GM23248 (cell line): ENCODE measurements around the gene CFAP300. TPM values are rescaled to one million over a fixed set of nuclear protein-coding genes. Genes with fewer than 3 reads are reported as not detected.

Experiments used
- DNase-seq: peaks from one replicate; pipeline ENCODE4 v3.0.0-alpha.2; 2015
- H2AFZ ChIP-seq: fragments of 200-600 bp; sonication (generic); 2 replicates; pipeline ENCODE4 v1.6.1; 2016; ENCODE audit warnings: antibody characterized with exemption
- H3F3A ChIP-seq: fragments of 200-600 bp; sonication (generic); 2 replicates; pipeline ENCODE4 v1.6.1; 2016; ENCODE audit warnings: mild to moderate bottlenecking, antibody characterized with exemption, mixed run types; ENCODE audit not compliant: insufficient read depth
- H3K27ac ChIP-seq: fragments of 200-600 bp; sonication (generic); 2 replicates; pipeline ENCODE4 v1.5.1; 2016; ENCODE audit warnings: mild to moderate bottlenecking
- H3K27me3 ChIP-seq: fragments of 200-600 bp; sonication (generic); replicated peaks from 2 replicates; pipeline ENCODE4 v1.6.1; 2016; ENCODE audit warnings: mild to moderate bottlenecking; ENCODE audit not compliant: insufficient read depth
- H3K36me3 ChIP-seq: fragments of 200-600 bp; sonication (generic); 2 replicates; pipeline ENCODE4 v1.6.1; 2016; ENCODE audit warnings: low read depth, mild to moderate bottlenecking
- H3K4me1 ChIP-seq: fragments of 200-600 bp; sonication (generic); 2 replicates; pipeline ENCODE4 v1.6.1; 2016; ENCODE audit warnings: mild to moderate bottlenecking; ENCODE audit not compliant: insufficient read depth
- H3K4me2 ChIP-seq: fragments of 200-600 bp; sonication (generic); one replicate; pipeline ENCODE4 v1.6.1; 2016; ENCODE audit warnings: mild to moderate bottlenecking; ENCODE audit not compliant: unreplicated experiment
- H3K4me3 ChIP-seq: fragments of 200-600 bp; sonication (generic); 2 replicates; pipeline ENCODE4 v1.5.1; 2016; ENCODE audit warnings: mild to moderate bottlenecking
- H3K79me2 ChIP-seq: fragments of 200-600 bp; sonication (generic); 2 replicates; pipeline ENCODE4 v1.6.1; 2016; ENCODE audit warnings: mild to moderate bottlenecking; ENCODE audit not compliant: insufficient read depth
- H3K9ac ChIP-seq: fragments of 200-600 bp; sonication (generic); 2 replicates; pipeline ENCODE4 v1.6.1; 2016; ENCODE audit warnings: mild to moderate bottlenecking
- H3K9me2 ChIP-seq: fragments of 200-600 bp; sonication (generic); 2 replicates; pipeline ENCODE4 v1.6.1; 2016; ENCODE audit warnings: mixed run types, mild to moderate bottlenecking, moderate library complexity; ENCODE audit not compliant: insufficient read depth
- H3K9me3 ChIP-seq: fragments of 200-600 bp; sonication (generic); one replicate; pipeline ENCODE4 v1.6.1; 2017; ENCODE audit warnings: low read depth
- H4K20me1 ChIP-seq: fragments of 200-600 bp; sonication (generic); 2 replicates; pipeline ENCODE4 v1.6.0; 2016; ENCODE audit not compliant: insufficient read depth
- EZH2 ChIP-seq: fragments of 200-600 bp; sonication (generic); IDR thresholded peaks from 2 replicates; pipeline ENCODE4 v1.6.1; 2018; ENCODE audit warnings: antibody characterized with exemption, mild to moderate bottlenecking; ENCODE audit not compliant: insufficient read depth, poor library complexity, severe bottlenecking
- EZH2phosphoT487 ChIP-seq: fragments of 200-600 bp; sonication (generic); IDR thresholded peaks from 2 replicates; pipeline ENCODE4 v1.6.1; 2018; ENCODE audit warnings: antibody characterized with exemption, moderate library complexity, mild to moderate bottlenecking, low read depth; ENCODE audit not compliant: insufficient read depth
- WGBS, 2 experiments: methylation state at CpG; one replicate each; pipeline ENCODE4 v1.1.6; 2015 to 2017; ENCODE audit warnings: low lambda C conversion rate in 2 of 2, low coverage in 1 of 2; ENCODE audit errors: missing lambda C conversion rate in 2 of 2; 5-methylcytosine and 5-hydroxymethylcytosine counted together
- in situ Hi-C: fragments of 300-500 bp; cut with MboI; formaldehyde crosslinking; loops from 2 replicates; pipeline ENCODE4 v1.15.0; 2020
- polyA plus RNA-seq: library from polyadenylated mRNA; unstranded; fragments of >200 nt; fragmentation: Nextera tagmentation; extraction: Ambion mirVana; gene quantifications from 2 replicates; pipeline ENCODE4 v1.2.1, GENCODE V29; 2016
- total RNA-seq: library from RNA; depleted of rRNA; stranded (reverse); fragments of >200 nt; shearing (Covaris generic); gene quantifications from 2 replicates; pipeline ENCODE4 v1.2.3, GENCODE V29; 2014

CFAP300 gene
- total and polyA plus RNA-seq, 2 experiments from 2014 or later, result 7.3 to 14.0 TPM

DNA sequence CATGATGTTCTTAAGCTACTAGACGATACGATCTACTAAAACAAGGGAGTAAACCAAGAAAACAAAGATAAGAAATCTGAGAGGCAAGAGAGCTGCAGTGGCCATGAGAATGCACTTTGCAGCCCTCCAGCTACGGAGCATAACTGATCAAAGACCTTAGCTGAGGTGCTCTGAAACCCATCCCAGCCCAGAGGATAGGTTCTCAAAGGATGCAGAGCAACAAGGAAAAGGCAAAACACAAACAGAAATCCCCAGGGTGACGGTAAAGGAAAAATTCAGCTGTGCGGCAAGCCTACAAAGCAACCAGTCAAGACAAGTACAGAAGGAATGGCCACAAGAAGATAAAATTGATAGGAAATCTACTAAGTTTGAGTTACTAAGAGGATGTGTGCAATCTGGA lies 32.5 kb upstream of the CFAP300 start:
- no peak overlapping the region for H3K9ac ChIP-seq
- peaks cover 22% of the 10 kb centered on the region for H3K4me1 ChIP-seq
- DNase-seq, result no peak
- in situ Hi-C loops, result loop anchor here (25.0 kb wide), 1 partner anchor 577 kb away; no protein-coding TSS in a partner anchor
- H3F3A ChIP-seq, result no peaks in the 10 kb centered on the region
- no peaks in the 10 kb centered on the region for H3K79me2 ChIP-seq
- no peaks in the 10 kb centered on the region for H3K27me3 ChIP-seq
- H3K36me3 ChIP-seq, result no peaks in the 10 kb centered on the region
- TF ChIP-seq EZH2 (no peak), EZH2phosphoT487 (no peak)
- H3K9me2 ChIP-seq, result no peaks in the 10 kb centered on the region
- whole genome bisulfite sequencing, 2 experiments, result 91 to 95% methylated on average over 5 of the region's 5 CpGs
- H3K4me2 ChIP-seq, result no peak overlapping the region
- H3K4me3 ChIP-seq, result no peak overlapping the region
- no peak overlapping the region for H3K27ac ChIP-seq
- no peaks in the 10 kb centered on the region for H3K9me3 ChIP-seq
- no peaks in the 10 kb centered on the region for H4K20me1 ChIP-seq
- H2AFZ ChIP-seq, result no peak overlapping the region

DNA sequence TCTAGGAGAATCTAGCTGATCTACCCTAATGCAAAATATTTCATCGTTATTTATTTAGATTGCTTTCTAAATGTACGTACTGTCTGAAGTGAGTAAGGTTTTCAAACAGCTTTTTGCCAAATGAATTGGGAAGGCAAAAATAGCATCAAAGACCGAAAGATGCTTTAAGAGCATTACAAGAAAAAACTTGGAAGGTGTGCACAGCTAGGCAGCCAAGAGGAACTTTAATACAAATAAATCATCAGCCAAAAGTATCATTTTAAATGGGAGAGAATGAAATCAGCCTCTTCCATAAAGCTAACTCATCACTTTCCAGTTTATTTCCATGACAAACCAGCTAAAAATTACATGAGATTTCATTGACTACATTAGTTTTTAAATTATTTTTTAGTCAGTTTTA lies 30.2 kb upstream of the CFAP300 start:
- Histone ChIP-seq H3K9me3 (no peaks in the 10 kb centered on the region), H3K4me3 (no peak overlapping the region), H3K4me1 (no peaks in the 10 kb centered on the region), H2AFZ (peak overlapping the region; percentile 47), H3K36me3 (no peaks in the 10 kb centered on the region), H3K27ac (no peak overlapping the region), H3K79me2 (no peaks in the 10 kb centered on the region), H3K9ac (no peak overlapping the region), H3K27me3 (no peaks in the 10 kb centered on the region), H3F3A (no peaks in the 10 kb centered on the region), H3K4me2 (no peak overlapping the region), H4K20me1 (no peaks in the 10 kb centered on the region), H3K9me2 (no peaks in the 10 kb centered on the region)
- 22 to 32% methylated on average over 3 of the region's 3 CpGs for WGBS, 2 experiments
- DNase-seq, result peak; percentile 5
- TF ChIP-seq EZH2 (no peak), EZH2phosphoT487 (no peak)
- in situ Hi-C loops, result loop anchor here (25.0 kb wide), 1 partner anchor 580 kb away; no protein-coding TSS in a partner anchor

DNA sequence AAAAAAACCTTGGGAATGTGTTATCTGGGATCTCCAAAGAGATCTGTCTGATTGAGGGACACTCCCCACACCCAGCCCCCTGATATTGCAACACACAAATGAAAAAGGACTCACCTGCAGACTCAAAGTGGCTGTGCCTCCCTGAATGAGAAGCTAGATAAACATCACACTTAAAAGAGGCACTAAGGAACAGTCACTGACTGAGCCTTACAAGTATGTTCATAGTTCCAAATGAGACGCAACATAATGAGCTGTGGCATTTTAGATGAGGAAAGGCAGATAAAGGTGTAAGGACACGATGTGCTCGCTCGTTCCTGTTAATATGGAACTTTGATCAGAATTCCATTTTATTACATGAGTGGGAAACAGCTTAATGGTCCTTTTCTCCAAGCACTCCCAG lies 21.0 kb upstream of the CFAP300 start:
- no peak overlapping the region for H3K9ac ChIP-seq
- in situ Hi-C loops, result no loop called here
- H3F3A ChIP-seq, result no peaks in the 10 kb centered on the region
- H3K27ac ChIP-seq, result no peak overlapping the region
- H3K36me3 ChIP-seq, result no peaks in the 10 kb centered on the region
- H3K4me1 ChIP-seq, result no peaks in the 10 kb centered on the region
- H3K27me3 ChIP-seq, result no peaks in the 10 kb centered on the region
- H3K9me2 ChIP-seq, result no peaks in the 10 kb centered on the region
- H3K9me3 ChIP-seq, result no peaks in the 10 kb centered on the region
- TF ChIP-seq EZH2phosphoT487, result no peak
- no peak for TF ChIP-seq EZH2
- DNase-seq, result no peak
- no peaks in the 10 kb centered on the region for H4K20me1 ChIP-seq
- 68 to 77% methylated on average over 4 of the region's 4 CpGs for WGBS, 2 experiments
- no peak overlapping the region for H2AFZ ChIP-seq
- H3K79me2 ChIP-seq, result no peaks in the 10 kb centered on the region
- H3K4me3 ChIP-seq, result no peak overlapping the region
- H3K4me2 ChIP-seq, result no peak overlapping the region

DNA sequence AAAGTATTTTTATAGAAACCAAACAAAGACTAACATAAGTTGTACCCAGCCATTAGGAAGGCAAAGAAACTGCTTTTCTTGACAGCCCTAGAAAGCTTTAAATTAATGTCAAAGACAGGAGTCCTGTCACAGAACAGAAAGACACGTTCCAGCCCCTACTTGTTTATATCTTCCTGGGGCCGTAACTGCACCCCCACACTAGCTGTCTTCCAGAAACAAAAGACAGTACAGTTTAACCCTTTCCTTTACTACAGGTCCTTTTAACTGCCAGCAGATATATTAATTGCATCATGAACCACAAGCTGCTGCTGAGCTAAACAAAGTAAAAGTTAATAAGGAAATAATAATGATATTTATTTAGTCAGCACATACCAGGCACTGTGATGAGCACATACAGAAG lies 20.3 kb upstream of the CFAP300 start:
- H2AFZ ChIP-seq, result no peak overlapping the region
- no peaks in the 10 kb centered on the region for H3K9me2 ChIP-seq
- TF ChIP-seq EZH2 (no peak), EZH2phosphoT487 (no peak)
- no peak overlapping the region for H3K9ac ChIP-seq
- H3K79me2 ChIP-seq, result no peaks in the 10 kb centered on the region
- H3K36me3 ChIP-seq, result no peaks in the 10 kb centered on the region
- H4K20me1 ChIP-seq, result no peaks in the 10 kb centered on the region
- DNase-seq, result no peak
- no peaks in the 10 kb centered on the region for H3K27me3 ChIP-seq
- 28 to 33% methylated on average over 2 of the region's 2 CpGs for WGBS, 2 experiments
- no peak overlapping the region for H3K4me2 ChIP-seq
- in situ Hi-C loops, result no loop called here
- no peak overlapping the region for H3K27ac ChIP-seq
- H3K9me3 ChIP-seq, result no peaks in the 10 kb centered on the region
- H3K4me3 ChIP-seq, result no peak overlapping the region
- H3K4me1 ChIP-seq, result no peaks in the 10 kb centered on the region
- no peaks in the 10 kb centered on the region for H3F3A ChIP-seq

DNA sequence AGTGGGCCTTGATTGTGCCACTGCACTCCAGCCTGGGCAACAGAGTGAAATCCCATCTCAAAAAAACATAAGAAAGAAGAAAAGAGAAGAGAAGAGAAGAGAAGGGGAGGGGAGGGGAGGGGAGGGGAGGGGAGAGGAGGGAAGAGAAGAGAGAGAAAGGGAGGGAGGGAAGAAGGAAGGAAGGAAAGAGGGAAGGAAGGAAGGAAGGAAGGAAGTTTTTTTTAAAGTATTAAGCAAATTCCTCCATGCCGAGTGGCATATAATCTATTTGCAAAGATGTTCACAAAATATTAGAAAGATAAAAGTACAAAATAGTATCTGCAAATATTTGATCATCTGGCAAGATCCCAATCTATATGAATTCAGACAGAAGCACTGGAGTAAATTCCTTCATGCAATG lies 10.5 kb upstream of the CFAP300 start:
- WGBS, 2 experiments, result 97 to 100% methylated on average over 1 of the region's 1 CpG
- in situ Hi-C loops, result no loop called here
- Histone ChIP-seq H4K20me1 (no peaks in the 10 kb centered on the region), H3K9me2 (no peaks in the 10 kb centered on the region), H3K27ac (no peak overlapping the region), H3F3A (no peaks in the 10 kb centered on the region), H3K9me3 (no peaks in the 10 kb centered on the region), H3K36me3 (no peaks in the 10 kb centered on the region), H2AFZ (no peak overlapping the region), H3K27me3 (no peaks in the 10 kb centered on the region), H3K4me2 (no peak overlapping the region), H3K9ac (no peak overlapping the region), H3K4me3 (no peak overlapping the region), H3K4me1 (no peaks in the 10 kb centered on the region), H3K79me2 (no peaks in the 10 kb centered on the region)
- TF ChIP-seq EZH2 (no peak), EZH2phosphoT487 (no peak)
- DNase-seq, result no peak
